GM12878 (cell line): Measurements from ENCODE around the gene PRRG4. TPM values are rescaled to one million over a fixed set of nuclear protein-coding genes. Genes with fewer than 3 reads are reported as not detected.

Experiments
- ATAC-seq: fragments of 200-7000 bp; cut with Tn5 transposase; 3 replicates; pipeline ENCODE4 v1.9.1; 2020; ENCODE audit warnings: mild to moderate bottlenecking, moderate library complexity
- BruUV-seq: library from RNA; stranded (reverse); fragments of 400-500 nt; replicated peaks from 2 replicates; lab custom pipeline; 2021; lab: Mats Ljungman, UMichigan
- CTCF ChIA-PET: fragments of 300-600 bp; sonication (Branson Sonifier 250); formaldehyde crosslinking; extraction: SDS; loops from one replicate; lab custom pipeline; 2021; ENCODE audit warnings: inconsistent platforms; lab: Yijun Ruan, JAX
- POLR2A ChIA-PET: fragments of 350-600 bp; formaldehyde crosslinking; extraction: SDS; loops from one replicate; lab custom pipeline; 2021; ENCODE audit warnings: inconsistent platforms; lab: Charles Lee
- RAD21 ChIA-PET: fragments of 300-600 bp; sonication (Branson Sonifier 250); formaldehyde crosslinking; loops from one replicate; lab custom pipeline; 2023; ENCODE audit warnings: antibody characterized with exemption; ENCODE audit not compliant: unreplicated experiment; lab: Charles Lee
- SMC1A ChIA-PET: fragments of 300-600 bp; sonication (Branson Sonifier 250); formaldehyde crosslinking; loops from one replicate; lab custom pipeline; 2023; ENCODE audit not compliant: unreplicated experiment, uncharacterized antibody; lab: Charles Lee
- DNase-seq: peaks from one replicate; pipeline ENCODE4 v3.0.0-alpha.2; 2011; ENCODE audit warnings: low read depth, low spot score
- FAIRE-seq: peaks from 3 replicates; lab custom pipeline; 2011; peaks lifted over from hg19 to GRCh38; lab: Jason Lieb, UNC
- H2AFZ ChIP-seq: 2 replicates; pipeline ENCODE4 v1.6.0; 2011; ENCODE audit warnings: low read depth, low read length, control low read depth; ENCODE audit not compliant: control insufficient read depth
- H3K27ac ChIP-seq: 2 replicates; pipeline ENCODE4 v1.5.1; 2011; ENCODE audit warnings: control low read depth; ENCODE audit not compliant: control insufficient read depth, insufficient read depth
- H3K27me3 ChIP-seq, 2 experiments: replicated peaks in 1 of 2; 2 replicates each; pipeline versions ENCODE4 v1.6.0 to v1.6.1; 2011; ENCODE audit warnings: low read length in 1 of 2; ENCODE audit not compliant: control insufficient read depth in 2 of 2, insufficient read depth in 2 of 2
- H3K36me3 ChIP-seq, 2 experiments: 2 replicates each; pipeline ENCODE4 v1.5.1; 2011; ENCODE audit warnings: low read length in 1 of 2; ENCODE audit not compliant: control insufficient read depth in 2 of 2, insufficient read depth in 2 of 2
- H3K4me1 ChIP-seq: 2 replicates; pipeline ENCODE4 v1.6.1; 2011; ENCODE audit warnings: mild to moderate bottlenecking, low read length, moderate library complexity, mixed read lengths; ENCODE audit not compliant: control insufficient read depth, insufficient read depth
- H3K4me2 ChIP-seq: 2 replicates; pipeline ENCODE4 v1.6.0; 2011; ENCODE audit warnings: control low read depth; ENCODE audit not compliant: control insufficient read depth, insufficient read depth
- H3K4me3 ChIP-seq: fragments of 200-600 bp; sonication (generic); 2 replicates; pipeline ENCODE4 v1.5.1; 2016
- H3K79me2 ChIP-seq: 2 replicates; pipeline ENCODE4 v1.6.0; 2011; ENCODE audit warnings: low read length; ENCODE audit not compliant: control insufficient read depth, insufficient read depth
- H3K9ac ChIP-seq: 2 replicates; pipeline ENCODE4 v1.8.0; 2011; ENCODE audit warnings: low read length, control low read depth, mixed read lengths; ENCODE audit not compliant: control insufficient read depth, insufficient read depth
- H3K9me3 ChIP-seq: replicated peaks from 3 replicates; pipeline ENCODE4 v1.5.1; 2011; ENCODE audit warnings: mild to moderate bottlenecking, low read length; ENCODE audit not compliant: control insufficient read depth, insufficient read depth
- H4K20me1 ChIP-seq: 2 replicates; pipeline ENCODE4 v1.6.0; 2011; ENCODE audit not compliant: control insufficient read depth, insufficient read depth
- ASH2L ChIP-seq: fragments of 300-600, 200-600 bp; sonication (generic); IDR thresholded peaks from 2 replicates; pipeline ENCODE4 v1.6.1; 2017; ENCODE audit warnings: low read depth, mild to moderate bottlenecking, borderline replicate concordance
- ATF7 ChIP-seq: fragments of 450-650 bp; IDR thresholded peaks from 2 replicates; pipeline ENCODE4 v1.6.1; 2016; ENCODE audit warnings: low read depth, mild to moderate bottlenecking
- BHLHE40 ChIP-seq, 2 experiments: fragments of 450-650 bp in 1 of 2; IDR thresholded peaks; 2 replicates each; pipeline ENCODE4 v1.6.1; 2011 to 2017; ENCODE audit warnings: low read depth in 2 of 2, borderline replicate concordance in 1 of 2, improper control_type of control experiment in 1 of 2, low read length in 1 of 2, mild to moderate bottlenecking in 1 of 2
- CREB1 ChIP-seq: IDR thresholded peaks from 2 replicates; pipeline ENCODE4 v1.6.1; 2012; ENCODE audit warnings: low read depth, mild to moderate bottlenecking, inconsistent platforms
- HDAC2 ChIP-seq: fragments of 200-600 bp; sonication (generic); IDR thresholded peaks from 2 replicates; pipeline ENCODE4 v1.6.1; 2017
- JUNB ChIP-seq: IDR thresholded peaks from 2 replicates; pipeline ENCODE4 v1.6.1; 2016; ENCODE audit warnings: antibody characterized with exemption, mild to moderate bottlenecking
- MTA3 ChIP-seq: IDR thresholded peaks from 2 replicates; pipeline ENCODE4 v1.6.1; 2012; ENCODE audit warnings: low read length, inconsistent platforms, borderline replicate concordance
- MXI1 ChIP-seq: fragments of 150-350 bp; IDR thresholded peaks from 2 replicates; pipeline ENCODE4 v1.6.1; 2011; ENCODE audit warnings: low read depth, mild to moderate bottlenecking, inconsistent platforms, low read length, improper control_type of control experiment
- NBN ChIP-seq: fragments of 450-650 bp; IDR thresholded peaks from 2 replicates; pipeline ENCODE4 v1.6.1; 2016
- NFYB ChIP-seq: IDR thresholded peaks from 2 replicates; pipeline ENCODE4 v1.6.1; 2011; ENCODE audit warnings: low read depth, mild to moderate bottlenecking, low read length, improper control_type of control experiment, moderate library complexity; ENCODE audit not compliant: insufficient read depth
- NR2F1 ChIP-seq: fragments of 450-650 bp; conservative IDR thresholded peaks from 2 replicates; pipeline ENCODE4 v1.6.1; 2017; ENCODE audit warnings: mild to moderate bottlenecking
- RB1 ChIP-seq: fragments of 450-650 bp; formaldehyde crosslinking; IDR thresholded peaks from 2 replicates; pipeline ENCODE4 v1.6.1; 2017; ENCODE audit warnings: mild to moderate bottlenecking, borderline replicate concordance
- RELA ChIP-seq: fragments of 450-650 bp; IDR thresholded peaks from 2 replicates; pipeline ENCODE4 v1.8.0; 2014; ENCODE audit warnings: borderline replicate concordance; ENCODE audit not compliant: partially characterized antibody
- RUNX3 ChIP-seq: IDR thresholded peaks from 2 replicates; pipeline ENCODE4 v1.6.1; 2012; ENCODE audit warnings: low read length, inconsistent platforms
- SMARCA5 ChIP-seq: fragments of 450-650 bp; IDR thresholded peaks from 2 replicates; pipeline ENCODE4 v1.6.1; 2017; ENCODE audit warnings: mild to moderate bottlenecking
- TAF1 ChIP-seq: IDR thresholded peaks from 2 replicates; pipeline ENCODE4 v1.6.1; 2011; ENCODE audit warnings: mild to moderate bottlenecking, low read depth, low read length, borderline replicate concordance
- ZNF274 ChIP-seq: IDR thresholded peaks from one replicate; pipeline ENCODE4 v1.8.0; 2011; ENCODE audit not compliant: insufficient read length, insufficient read depth
- WGBS: methylation state at CpG from one replicate; pipeline ENCODE4 v1.1.6; 2016; ENCODE audit warnings: low lambda C conversion rate; ENCODE audit not compliant: insufficient replicate concordance, insufficient coverage; ENCODE audit errors: missing lambda C conversion rate; 5-methylcytosine and 5-hydroxymethylcytosine counted together
- in situ Hi-C: fragments of 300-500 bp; cut with MboI; formaldehyde crosslinking; loops from 9 replicates; pipeline ENCODE4 v1.14.3; 2018; ENCODE audit warnings: mixed read lengths
- intact Hi-C: fragments of 100-400 bp; cut with micrococcal nuclease; formaldehyde crosslinking; loops from one replicate; pipeline ENCODE4 v1.14.2; 2022; ENCODE audit not compliant: unreplicated experiment
- polyA plus RNA-seq, 11 experiments: library from polyadenylated mRNA; depleted of rRNA in 4 of 11; unstranded in 6 of 11; stranded (reverse) in 5 of 11; fragments of >200 nt; fragmentation: Nextera tagmentation in 4 of 11; fragmentation: Illumina TruSeq in 1 of 11; extraction: Ambion mirVana in 4 of 11; extraction: Trizol in 1 of 11; gene quantifications; 1 replicate in 1 of 11; 2 replicates in 10 of 11; pipeline versions ENCODE4 v1.2.1 to v1.2.3, GENCODE V29; 2011 to 2016; ENCODE audit warnings: inconsistent platforms in 2 of 11, missing spikeins in 2 of 11, low read depth in 1 of 11
- total RNA-seq, 4 experiments: library from RNA; depleted of rRNA in 3 of 4; stranded (reverse); fragments of >200 nt in 3 of 4; fragmentation: Illumina TruSeq in 1 of 4; extraction: Trizol in 1 of 4; gene quantifications; 2 replicates each; pipeline versions ENCODE4 v1.2.1 to v1.2.3, GENCODE V29; 2013 to 2021
- TF ChIP-seq, protein P1 (sequence below): IDR thresholded peaks from 2 replicates; pipeline ENCODE4 v1.6.1; 2012; ENCODE audit warnings: low read depth, low read length, improper control_type of control experiment
- TF ChIP-seq, protein P2 (sequence below): fragments of 450-650 bp; IDR thresholded peaks from 2 replicates; pipeline ENCODE4 v1.6.1; 2017; ENCODE audit warnings: mild to moderate bottlenecking, low read depth, inconsistent platforms; ENCODE audit not compliant: poor library complexity, severe bottlenecking
- TF ChIP-seq, protein P3 (sequence below): IDR thresholded peaks from 2 replicates; pipeline ENCODE4 v1.6.1; 2012; ENCODE audit warnings: low read length, inconsistent platforms

The PRRG4 gene
- total and polyA plus RNA-seq, 10 of the 15 experiments (the other 5 are each of a cell fraction or from before 2014, with no cell fraction given): 0.55 to 4.9 (median 1.9) TPM

DNA sequence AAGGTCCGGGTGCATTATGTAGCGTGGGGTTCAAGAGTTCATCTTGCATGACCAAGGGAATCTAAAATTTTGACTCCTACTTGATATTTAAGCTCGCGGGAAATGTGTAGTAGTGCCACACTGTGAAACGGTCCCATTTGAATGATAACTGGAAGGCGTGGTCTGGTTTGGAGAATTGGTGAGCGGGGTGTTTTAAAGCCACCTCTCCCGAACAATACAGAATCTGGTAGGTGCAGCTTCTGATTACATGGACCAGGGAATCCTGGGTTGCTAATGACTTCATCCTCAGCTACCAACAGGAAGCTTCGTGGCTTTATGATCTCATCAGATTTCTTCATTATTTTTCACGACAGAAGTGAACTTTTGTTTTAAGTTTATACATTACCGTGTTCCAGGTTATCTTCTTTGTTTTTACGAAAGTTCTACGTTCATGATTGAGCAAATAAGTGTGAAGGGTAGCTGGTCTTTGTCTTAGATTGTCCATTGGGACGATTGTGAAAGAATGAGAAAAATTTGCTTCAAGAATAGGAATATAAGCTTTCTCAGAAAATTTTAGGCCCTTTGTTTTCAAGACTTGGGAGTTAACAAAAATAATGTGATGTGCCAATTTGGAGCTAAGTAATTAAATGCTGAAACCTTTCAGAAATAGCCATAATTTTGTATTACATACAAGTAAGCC, 64.6 kb downstream of the PRRG4 start:
- no peaks in the 10 kb centered on the region for H3K27me3 ChIP-seq
- ChIA-PET RAD21 (interaction anchor here (0.7 to 5.0 kb wide), 11 partner anchors 42 to 170 kb away, joined by 3 to 27 read pairs (median 4); partner anchors contain the start of gene PRRG4), SMC1A (interaction anchor here (0.5 to 7.4 kb wide), 22 partner anchors 8 to 368 kb away, joined by 3 to 47 read pairs (median 5); no protein-coding TSS in a partner anchor), CTCF (interaction anchor here (0.7 to 6.3 kb wide), 17 partner anchors 8 to 266 kb away, joined by 3 to 41 read pairs (median 4); no protein-coding TSS in a partner anchor), POLR2A (interaction anchor here (0.7 to 1.4 kb wide), 4 partner anchors 23 to 169 kb away, joined by 4 read pairs; no protein-coding TSS in a partner anchor)
- 1% methylated on average over 14 of the region's 14 CpGs for WGBS
- H3K4me3 ChIP-seq: peak overlapping the region; percentile 91
- no peaks in the 10 kb centered on the region for H3K36me3 ChIP-seq
- peak overlapping the region; percentile 87 for H3K27ac ChIP-seq
- H3K4me1 ChIP-seq: peaks cover 14% of the 10 kb centered on the region
- H3K4me2 ChIP-seq: peak overlapping the region; percentile 73
- FAIRE-seq (peak; percentile 64), DNase-seq (peak; percentile 39), ATAC-seq (peak; percentile 57)
- in situ Hi-C loops: no loop called here
- H3K9ac ChIP-seq: peak overlapping the region; percentile 92
- H4K20me1 ChIP-seq: no peaks in the 10 kb centered on the region
- H3K79me2 ChIP-seq: peaks cover 61% of the 10 kb centered on the region
- peak overlapping the region; percentile 57 for H2AFZ ChIP-seq
- intact Hi-C loops: loop anchor here (5.0 to 10.0 kb wide), 2 partner anchors 67 to 361 kb away; partner anchors contain the start of genes HIPK3 and PRRG4
- BruUV-seq: no TSS peak
- H3K9me3 ChIP-seq: no peaks in the 10 kb centered on the region
- TF ChIP-seq, protein P1, sequence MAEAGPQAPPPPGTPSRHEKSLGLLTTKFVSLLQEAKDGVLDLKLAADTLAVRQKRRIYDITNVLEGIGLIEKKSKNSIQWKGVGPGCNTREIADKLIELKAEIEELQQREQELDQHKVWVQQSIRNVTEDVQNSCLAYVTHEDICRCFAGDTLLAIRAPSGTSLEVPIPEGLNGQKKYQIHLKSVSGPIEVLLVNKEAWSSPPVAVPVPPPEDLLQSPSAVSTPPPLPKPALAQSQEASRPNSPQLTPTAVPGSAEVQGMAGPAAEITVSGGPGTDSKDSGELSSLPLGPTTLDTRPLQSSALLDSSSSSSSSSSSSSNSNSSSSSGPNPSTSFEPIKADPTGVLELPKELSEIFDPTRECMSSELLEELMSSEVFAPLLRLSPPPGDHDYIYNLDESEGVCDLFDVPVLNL: peak; percentile 39; the same call in 1 of the 2 replicates
- TF ChIP-seq, protein P2, sequence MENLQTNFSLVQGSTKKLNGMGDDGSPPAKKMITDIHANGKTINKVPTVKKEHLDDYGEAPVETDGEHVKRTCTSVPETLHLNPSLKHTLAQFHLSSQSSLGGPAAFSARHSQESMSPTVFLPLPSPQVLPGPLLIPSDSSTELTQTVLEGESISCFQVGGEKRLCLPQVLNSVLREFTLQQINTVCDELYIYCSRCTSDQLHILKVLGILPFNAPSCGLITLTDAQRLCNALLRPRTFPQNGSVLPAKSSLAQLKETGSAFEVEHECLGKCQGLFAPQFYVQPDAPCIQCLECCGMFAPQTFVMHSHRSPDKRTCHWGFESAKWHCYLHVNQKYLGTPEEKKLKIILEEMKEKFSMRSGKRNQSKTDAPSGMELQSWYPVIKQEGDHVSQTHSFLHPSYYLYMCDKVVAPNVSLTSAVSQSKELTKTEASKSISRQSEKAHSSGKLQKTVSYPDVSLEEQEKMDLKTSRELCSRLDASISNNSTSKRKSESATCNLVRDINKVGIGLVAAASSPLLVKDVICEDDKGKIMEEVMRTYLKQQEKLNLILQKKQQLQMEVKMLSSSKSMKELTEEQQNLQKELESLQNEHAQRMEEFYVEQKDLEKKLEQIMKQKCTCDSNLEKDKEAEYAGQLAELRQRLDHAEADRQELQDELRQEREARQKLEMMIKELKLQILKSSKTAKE: no peak
- no peak for TF ChIP-seq RELA
- no peak for TF ChIP-seq MTA3
- no peak for TF ChIP-seq SMARCA5
- no peak for TF ChIP-seq ASH2L
- peak; percentile 83 for TF ChIP-seq CREB1
- TF ChIP-seq RB1: no peak
- TF ChIP-seq, protein P3, sequence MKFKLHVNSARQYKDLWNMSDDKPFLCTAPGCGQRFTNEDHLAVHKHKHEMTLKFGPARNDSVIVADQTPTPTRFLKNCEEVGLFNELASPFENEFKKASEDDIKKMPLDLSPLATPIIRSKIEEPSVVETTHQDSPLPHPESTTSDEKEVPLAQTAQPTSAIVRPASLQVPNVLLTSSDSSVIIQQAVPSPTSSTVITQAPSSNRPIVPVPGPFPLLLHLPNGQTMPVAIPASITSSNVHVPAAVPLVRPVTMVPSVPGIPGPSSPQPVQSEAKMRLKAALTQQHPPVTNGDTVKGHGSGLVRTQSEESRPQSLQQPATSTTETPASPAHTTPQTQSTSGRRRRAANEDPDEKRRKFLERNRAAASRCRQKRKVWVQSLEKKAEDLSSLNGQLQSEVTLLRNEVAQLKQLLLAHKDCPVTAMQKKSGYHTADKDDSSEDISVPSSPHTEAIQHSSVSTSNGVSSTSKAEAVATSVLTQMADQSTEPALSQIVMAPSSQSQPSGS: peak; percentile 39; the same call in 1 of the 2 replicates
- TF ChIP-seq JUNB: 0 out of 2 replicates have a peak, but pooled peaks have one; percentile 14
- no peak for TF ChIP-seq HDAC2
- no peak for TF ChIP-seq BHLHE40 (IDR thresholded peaks at IDR 0.05; ENCODE audit: borderline replicate concordance in 1 of 2, low read depth in 2 of 2, low read length in 1 of 2)
- TF ChIP-seq NFYB: 0 out of 2 replicates have a peak, but pooled peaks have one; percentile 19
- TF ChIP-seq RUNX3: 0 out of 2 replicates have a peak, but pooled peaks have one; percentile 10
- TF ChIP-seq ZNF274: no peak
- peak; percentile 88 for TF ChIP-seq ATF7
- 0 out of 2 replicates have a peak, but pooled peaks have one; percentile 21 for TF ChIP-seq MXI1
- no peak for TF ChIP-seq NBN
- no peak for TF ChIP-seq NR2F1
- TF ChIP-seq TAF1: 0 out of 2 replicates have a peak, but pooled peaks have one; percentile 27
